IMR-90 (cell line): ENCODE data around the gene NARF. TPM values are rescaled to one million over a fixed set of nuclear protein-coding genes. Genes with fewer than 3 reads are reported as not detected.

Source experiments
- ATAC-seq: fragments of 200-7000 bp; cut with Tn5 transposase; 2 replicates; pipeline ENCODE4 v1.9.1; 2020; ENCODE audit warnings: low read depth, mild to moderate bottlenecking, moderate library complexity
- BruUV-seq: library from RNA; stranded (reverse); fragments of 400-500 nt; replicated peaks from 2 replicates; lab custom pipeline; 2021; lab: Mats Ljungman, UMichigan
- CTCF ChIA-PET: fragments of 300-600 bp; formaldehyde crosslinking; extraction: SDS; loops from one replicate; lab custom pipeline; 2021; ENCODE audit warnings: antibody characterized with exemption; lab: Yijun Ruan, JAX
- POLR2A ChIA-PET: fragments of 300-600 bp; sonication (Branson Sonifier 250); formaldehyde crosslinking; loops from one replicate; lab custom pipeline; 2022; ENCODE audit warnings: antibody characterized with exemption; ENCODE audit not compliant: unreplicated experiment; lab: Charles Lee
- DNase-seq: peaks from one replicate; pipeline ENCODE4 v3.0.0; 2013
- H2AFZ ChIP-seq: replicated peaks from 2 replicates; pipeline ENCODE3; 2013; ENCODE audit warnings: low read length, mild to moderate bottlenecking; ENCODE audit not compliant: poor library complexity
- H2AK5ac ChIP-seq: 2 replicates; pipeline ENCODE4 v1.6.1; 2013; ENCODE audit warnings: low read depth, low read length, inconsistent platforms
- H2AK9ac ChIP-seq: replicated peaks from 2 replicates; pipeline ENCODE3; 2013; ENCODE audit warnings: mild to moderate bottlenecking, low read depth, low read length, moderate library complexity; ENCODE audit not compliant: poor library complexity
- H2BK120ac ChIP-seq: 2 replicates; pipeline ENCODE4 v1.6.1; 2013; ENCODE audit warnings: low read depth, low read length, inconsistent platforms
- H2BK15ac ChIP-seq: 3 replicates; pipeline ENCODE4 v1.6.1; 2013; ENCODE audit warnings: low read depth, low read length, inconsistent platforms
- H2BK20ac ChIP-seq: 2 replicates; pipeline ENCODE4 v1.6.1; 2013; ENCODE audit warnings: low read depth, mild to moderate bottlenecking, inconsistent platforms, low read length, moderate library complexity
- H2BK5ac ChIP-seq: 2 replicates; pipeline ENCODE4 v1.6.1; 2013; ENCODE audit warnings: mild to moderate bottlenecking, low read depth, low read length, inconsistent platforms; ENCODE audit not compliant: poor library complexity, severe bottlenecking
- H3K14ac ChIP-seq: replicated peaks from 2 replicates; pipeline ENCODE4 v1.6.1; 2013; ENCODE audit warnings: low read depth, low read length, inconsistent platforms
- H3K18ac ChIP-seq: 2 replicates; pipeline ENCODE4 v1.6.1; 2013; ENCODE audit warnings: low read depth, low read length, control low read depth
- H3K23ac ChIP-seq: 2 replicates; pipeline ENCODE4 v1.6.1; 2013; ENCODE audit warnings: low read depth, low read length, inconsistent platforms
- H3K27ac ChIP-seq: 2 replicates; pipeline ENCODE4 v1.5.1; 2013; ENCODE audit warnings: mild to moderate bottlenecking, control low read depth, low read length; ENCODE audit not compliant: insufficient read depth
- H3K27me3 ChIP-seq: 2 replicates; pipeline ENCODE4 v1.6.1; 2013; ENCODE audit warnings: low read length; ENCODE audit not compliant: control insufficient read depth, insufficient read depth
- H3K36me3 ChIP-seq: 2 replicates; pipeline ENCODE4 v1.6.1; 2013; ENCODE audit warnings: low read length, mixed read lengths; ENCODE audit not compliant: control insufficient read depth, insufficient read depth
- H3K4ac ChIP-seq: 2 replicates; pipeline ENCODE4 v1.6.1; 2013; ENCODE audit warnings: low read depth, low read length, inconsistent platforms
- H3K4me1 ChIP-seq: 2 replicates; pipeline ENCODE4 v1.6.1; 2013; ENCODE audit warnings: low read length, mixed read lengths; ENCODE audit not compliant: control insufficient read depth, insufficient read depth
- H3K4me2 ChIP-seq: 2 replicates; pipeline ENCODE4 v1.6.1; 2013; ENCODE audit warnings: low read depth, mild to moderate bottlenecking, control low read depth, low read length, moderate library complexity
- H3K4me3 ChIP-seq: 2 replicates; pipeline ENCODE4 v1.5.1; 2013; ENCODE audit warnings: low read depth, mild to moderate bottlenecking, control low read depth, low read length, moderate library complexity; ENCODE audit not compliant: insufficient read depth
- H3K56ac ChIP-seq: 2 replicates; pipeline ENCODE4 v1.6.1; 2013; ENCODE audit warnings: low read length, inconsistent platforms; ENCODE audit not compliant: insufficient read depth; ENCODE audit errors: extremely low read depth
- H3K79me1 ChIP-seq, 2 experiments: 2 replicates each; pipeline ENCODE4 v1.6.1; 2013; ENCODE audit warnings: low read length in 2 of 2, inconsistent platforms in 1 of 2, low read depth in 1 of 2
- H3K9ac ChIP-seq: 2 replicates; pipeline ENCODE4 v1.6.1; 2013; ENCODE audit warnings: low read depth, low read length, control low read depth
- H3K9me1 ChIP-seq: 2 replicates; pipeline ENCODE4 v1.6.1; 2013; ENCODE audit warnings: low read length, inconsistent platforms; ENCODE audit not compliant: insufficient read depth
- H3K9me3 ChIP-seq: 2 replicates; pipeline ENCODE4 v1.6.1; 2013; ENCODE audit warnings: low read length; ENCODE audit not compliant: control insufficient read depth, insufficient read depth
- H4K20me1 ChIP-seq: 2 replicates; pipeline ENCODE4 v1.6.1; 2013; ENCODE audit warnings: low read length, inconsistent platforms; ENCODE audit not compliant: insufficient read depth
- H4K5ac ChIP-seq: 2 replicates; pipeline ENCODE4 v1.6.1; 2013; ENCODE audit warnings: mild to moderate bottlenecking, low read depth, low read length, control low read depth
- H4K8ac ChIP-seq, 2 experiments: 2 replicates each; pipeline ENCODE4 v1.6.1; 2013; ENCODE audit warnings: low read depth in 2 of 2, low read length in 2 of 2, control low read depth in 1 of 2, inconsistent platforms in 1 of 2
- H4K91ac ChIP-seq: 2 replicates; pipeline ENCODE4 v1.6.1; 2013; ENCODE audit warnings: low read depth, low read length, inconsistent platforms; ENCODE audit not compliant: insufficient read depth
- BHLHE40 ChIP-seq: fragments of 150-350 bp; IDR thresholded peaks from 2 replicates; pipeline ENCODE4 v1.6.1; 2016; ENCODE audit warnings: mild to moderate bottlenecking, low read depth, low read length
- ELK1 ChIP-seq: fragments of 150-350 bp; IDR thresholded peaks from 2 replicates; pipeline ENCODE4 v1.6.1; 2016; ENCODE audit warnings: low read depth, mild to moderate bottlenecking, low read length, moderate library complexity, borderline replicate concordance
- RFX5 ChIP-seq: IDR thresholded peaks from 2 replicates; pipeline ENCODE4 v1.8.0; 2012; ENCODE audit warnings: low read depth, mild to moderate bottlenecking, low read length, moderate library complexity
- SMC3 ChIP-seq: fragments of 150-350 bp; IDR thresholded peaks from 2 replicates; pipeline ENCODE4 v1.6.1; 2016; ENCODE audit warnings: low read depth, mild to moderate bottlenecking, antibody characterized with exemption, low read length, moderate library complexity
- WGBS, 2 experiments: methylation state at CpG; one replicate each; pipeline versions ENCODE4 v1.1.5 to v1.1.7; 2013; ENCODE audit warnings: missing lambda C conversion rate in 2 of 2; ENCODE audit not compliant: insufficient read length in 1 of 2; ENCODE audit errors: extremely low coverage in 2 of 2; 5-methylcytosine and 5-hydroxymethylcytosine counted together
- dilution Hi-C: fragments of 300-500 bp; cut with HindIII; formaldehyde crosslinking; loops from one replicate; pipeline ENCODE4 v1.14.3; 2018; ENCODE audit warnings: low sequenced_read_pairs; ENCODE audit not compliant: unreplicated experiment
- in situ Hi-C: fragments of 300-500 bp; cut with MboI; formaldehyde crosslinking; loops from 3 replicates; pipeline ENCODE4 v1.14.3; 2019; ENCODE audit warnings: low sequenced_read_pairs, inconsistent platforms, mixed read lengths
- intact Hi-C: fragments of 100-400 bp; cut with micrococcal nuclease; formaldehyde crosslinking; loops from 2 replicates; pipeline ENCODE4 v1.10.0; 2022
- polyA plus RNA-seq, 3 experiments: library from polyadenylated mRNA; depleted of rRNA; stranded (reverse); fragments of >200 nt; gene quantifications; 2 replicates each; pipeline ENCODE4 v1.2.3, GENCODE V29; 2012; ENCODE audit warnings: low replicate concordance in 1 of 3
- total RNA-seq: library from RNA; depleted of rRNA; stranded (reverse); fragments of >200 nt; gene quantifications from 2 replicates; pipeline ENCODE4 v1.2.3, GENCODE V29; 2012
- TF ChIP-seq, protein P1 (sequence below): fragments of 150-350 bp; IDR thresholded peaks from 2 replicates; pipeline ENCODE4 v1.6.1; 2017; ENCODE audit warnings: mild to moderate bottlenecking, antibody characterized with exemption, low read length, low read depth

The NARF gene
- total and polyA plus RNA-seq, 2 of the 4 experiments (the other 2 are of a cell fraction), result 83.7 to 94.8 TPM

DNA sequence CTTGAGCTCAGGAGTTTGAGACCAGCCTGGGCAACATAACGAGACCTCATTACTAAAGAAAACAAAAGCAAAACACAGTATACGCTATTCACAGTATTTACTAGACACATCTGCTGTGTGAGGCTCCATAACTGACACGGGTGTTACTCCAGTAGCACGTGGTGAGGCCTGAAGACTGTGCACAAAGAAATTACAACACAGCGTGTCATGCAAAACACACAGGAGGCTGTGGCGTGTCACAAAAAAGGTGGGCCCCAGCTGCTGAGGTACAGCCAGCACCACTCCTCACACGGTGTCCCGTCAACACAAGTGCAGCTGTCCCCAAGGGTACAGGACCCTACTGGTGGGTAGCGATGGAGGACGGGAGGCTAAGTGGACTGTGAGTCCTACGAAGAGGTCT lies 10.7 kb upstream of the NARF start:
- H2AK9ac ChIP-seq, result peak overlapping the region; percentile 36
- ChIA-PET POLR2A (no interaction called here), CTCF (no interaction called here)
- TF ChIP-seq, protein P1, sequence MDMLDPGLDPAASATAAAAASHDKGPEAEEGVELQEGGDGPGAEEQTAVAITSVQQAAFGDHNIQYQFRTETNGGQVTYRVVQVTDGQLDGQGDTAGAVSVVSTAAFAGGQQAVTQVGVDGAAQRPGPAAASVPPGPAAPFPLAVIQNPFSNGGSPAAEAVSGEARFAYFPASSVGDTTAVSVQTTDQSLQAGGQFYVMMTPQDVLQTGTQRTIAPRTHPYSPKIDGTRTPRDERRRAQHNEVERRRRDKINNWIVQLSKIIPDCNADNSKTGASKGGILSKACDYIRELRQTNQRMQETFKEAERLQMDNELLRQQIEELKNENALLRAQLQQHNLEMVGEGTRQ, result no peak
- no peak for TF ChIP-seq SMC3
- TF ChIP-seq BHLHE40, result no peak
- TF ChIP-seq RFX5, result no peak
- TF ChIP-seq ELK1, result no peak
- no peak overlapping the region for H3K9ac ChIP-seq
- peaks cover 11% of the 10 kb centered on the region; the same call in 1 of the 2 replicates for H3K4me1 ChIP-seq
- H3K14ac ChIP-seq, result no peak overlapping the region
- peaks cover 8% of the 10 kb centered on the region for H4K20me1 ChIP-seq
- intact Hi-C loops, result no loop called here
- H3K79me1 ChIP-seq, result peaks cover 23 to 50% of the 10 kb centered on the region in 2 experiments
- no peak overlapping the region for H3K23ac ChIP-seq
- no peak overlapping the region for H3K4me2 ChIP-seq
- in situ Hi-C loops, result no loop called here
- H2BK120ac ChIP-seq, result no peak overlapping the region
- H3K9me3 ChIP-seq, result no peaks in the 10 kb centered on the region
- H2BK15ac ChIP-seq, result no peak overlapping the region
- DNase-seq, result no peak
- H3K27me3 ChIP-seq, result no peaks in the 10 kb centered on the region
- no peak overlapping the region for H3K27ac ChIP-seq
- no peak overlapping the region for H4K8ac ChIP-seq
- no peak overlapping the region for H4K91ac ChIP-seq
- no peak overlapping the region for H2BK20ac ChIP-seq
- H4K5ac ChIP-seq, result no peak overlapping the region
- ATAC-seq, result no peak
- peaks cover 32% of the 10 kb centered on the region for H3K36me3 ChIP-seq
- 97% methylated on average over 4 of the region's 11 CpGs; no CpG with 5 or more reads in 1 of the 2 experiments for WGBS, 2 experiments
- H3K56ac ChIP-seq, result no peak overlapping the region
- H3K18ac ChIP-seq, result no peak overlapping the region
- 0 out of 2 replicates have a peak, but pooled peaks cover 8% of the 10 kb centered on the region for H3K9me1 ChIP-seq
- H3K4ac ChIP-seq, result no peak overlapping the region
- no peak overlapping the region for H2AFZ ChIP-seq
- H2BK5ac ChIP-seq, result no peak overlapping the region
- no TSS peak for BruUV-seq
- dilution Hi-C loops, result no loop called here
- no peak overlapping the region for H3K4me3 ChIP-seq
- H2AK5ac ChIP-seq, result no peak overlapping the region
